RWPE2 (cell line): Measurements from ENCODE around the gene LMOD1.

ENCODE experiments used
- ATAC-seq: fragments of 200-7000 bp; cut with Tn5 transposase; 3 replicates; pipeline ENCODE4 v1.9.1; 2021; ENCODE audit warnings: low read depth
- DNase-seq: peaks from one replicate; pipeline ENCODE4 v3.0.0-alpha.2; 2020; ENCODE audit warnings: low spot score
- H3K27ac ChIP-seq: fragments of 450-650 bp; 2 replicates; pipeline ENCODE4 v1.5.1; 2017; ENCODE audit warnings: mild to moderate bottlenecking; ENCODE audit not compliant: poor library complexity, severe bottlenecking
- H3K27me3 ChIP-seq: fragments of 250-450 bp; sonication (Bioruptor Pico); 2 replicates; pipeline ENCODE4 v1.5.1; 2021; ENCODE audit warnings: mild to moderate bottlenecking, moderate library complexity; ENCODE audit not compliant: insufficient read depth, poor library complexity, severe bottlenecking
- H3K36me3 ChIP-seq: fragments of 250-450 bp; sonication (Bioruptor Pico); 2 replicates; pipeline ENCODE4 v1.5.1; 2020; ENCODE audit warnings: low read depth, mild to moderate bottlenecking, moderate library complexity
- H3K4me1 ChIP-seq: fragments of 250-450 bp; sonication (Bioruptor Pico); 2 replicates; pipeline ENCODE4 v1.5.1; 2021; ENCODE audit warnings: mild to moderate bottlenecking, moderate library complexity; ENCODE audit not compliant: insufficient read depth, poor library complexity, severe bottlenecking
- H3K4me3 ChIP-seq: fragments of 250-450 bp; sonication (Bioruptor Pico); 2 replicates; pipeline ENCODE4 v1.5.1; 2021; ENCODE audit warnings: mild to moderate bottlenecking, moderate library complexity; ENCODE audit not compliant: severe bottlenecking
- H3K9me3 ChIP-seq: fragments of 250-450 bp; sonication (Bioruptor Pico); 2 replicates; pipeline ENCODE4 v1.5.1; 2021; ENCODE audit warnings: mild to moderate bottlenecking, moderate library complexity; ENCODE audit not compliant: severe bottlenecking
- TF ChIP-seq, protein P1 (sequence below): fragments of 450-650 bp; IDR thresholded peaks from one replicate; pipeline ENCODE4 v1.5.1; 2017; ENCODE audit warnings: mild to moderate bottlenecking, moderate library complexity; ENCODE audit not compliant: poor library complexity, severe bottlenecking

The LMOD1 gene

DNA sequence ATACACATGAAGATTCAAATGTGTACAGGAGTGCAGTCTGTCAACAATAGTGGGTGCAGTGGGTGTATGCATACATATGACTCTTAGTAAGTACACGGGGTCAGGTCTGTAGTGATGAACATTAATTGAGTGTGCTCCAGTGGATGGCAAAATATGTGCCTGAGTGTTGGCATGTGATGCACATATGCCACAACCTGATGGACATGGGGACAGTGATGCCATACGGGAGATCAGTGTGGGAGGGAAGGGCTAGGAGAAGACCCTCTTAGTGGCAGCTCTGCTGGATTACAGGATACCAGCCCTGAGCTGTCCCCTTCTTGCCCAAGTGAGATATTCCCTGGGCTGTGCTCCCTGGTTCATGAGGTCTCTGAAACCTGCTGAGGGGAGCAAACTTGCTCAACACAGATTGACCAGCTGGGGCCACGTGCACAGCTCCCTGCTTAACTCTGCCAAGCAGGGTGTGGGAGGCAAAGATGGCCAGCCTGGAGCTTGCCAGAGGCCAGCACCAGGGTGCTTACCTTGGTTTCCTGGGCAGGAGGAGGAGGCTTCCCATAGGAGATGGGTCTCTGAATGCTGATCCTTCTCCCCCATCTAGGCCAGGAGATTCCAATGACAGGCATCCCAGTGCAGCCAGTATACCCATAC is 55.4 kb downstream of the LMOD1 start:
- Histone ChIP-seq H3K4me1 (no peaks in the 10 kb centered on the region), H3K27me3 (no peaks in the 10 kb centered on the region), H3K27ac (no peak overlapping the region), H3K9me3 (no peaks in the 10 kb centered on the region), H3K36me3 (no peaks in the 10 kb centered on the region), H3K4me3 (no peak overlapping the region)
- DNase-seq (no peak), ATAC-seq (no peak)
- TF ChIP-seq, protein P1, sequence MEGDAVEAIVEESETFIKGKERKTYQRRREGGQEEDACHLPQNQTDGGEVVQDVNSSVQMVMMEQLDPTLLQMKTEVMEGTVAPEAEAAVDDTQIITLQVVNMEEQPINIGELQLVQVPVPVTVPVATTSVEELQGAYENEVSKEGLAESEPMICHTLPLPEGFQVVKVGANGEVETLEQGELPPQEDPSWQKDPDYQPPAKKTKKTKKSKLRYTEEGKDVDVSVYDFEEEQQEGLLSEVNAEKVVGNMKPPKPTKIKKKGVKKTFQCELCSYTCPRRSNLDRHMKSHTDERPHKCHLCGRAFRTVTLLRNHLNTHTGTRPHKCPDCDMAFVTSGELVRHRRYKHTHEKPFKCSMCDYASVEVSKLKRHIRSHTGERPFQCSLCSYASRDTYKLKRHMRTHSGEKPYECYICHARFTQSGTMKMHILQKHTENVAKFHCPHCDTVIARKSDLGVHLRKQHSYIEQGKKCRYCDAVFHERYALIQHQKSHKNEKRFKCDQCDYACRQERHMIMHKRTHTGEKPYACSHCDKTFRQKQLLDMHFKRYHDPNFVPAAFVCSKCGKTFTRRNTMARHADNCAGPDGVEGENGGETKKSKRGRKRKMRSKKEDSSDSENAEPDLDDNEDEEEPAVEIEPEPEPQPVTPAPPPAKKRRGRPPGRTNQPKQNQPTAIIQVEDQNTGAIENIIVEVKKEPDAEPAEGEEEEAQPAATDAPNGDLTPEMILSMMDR = no peak

DNA sequence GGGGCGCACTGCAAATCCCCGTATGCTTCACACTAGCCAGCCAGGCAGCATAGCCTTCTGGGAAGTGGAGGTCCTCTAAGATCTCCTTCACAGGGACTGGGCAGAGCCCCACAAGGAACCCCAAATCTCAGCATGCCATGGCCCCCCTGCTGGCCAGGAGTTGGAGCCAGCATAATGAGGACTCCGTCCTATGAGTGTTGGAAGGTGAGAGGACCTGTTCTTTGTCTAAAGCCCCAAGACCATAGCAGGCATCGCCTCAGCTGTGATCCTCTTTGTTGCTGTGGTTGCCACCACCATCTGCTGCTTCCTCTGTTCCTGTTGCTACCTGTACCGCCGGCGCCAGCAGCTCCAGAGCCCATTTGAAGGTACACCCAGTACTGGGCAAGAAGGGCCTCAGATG is 56.1 kb downstream of the LMOD1 start:
- Histone ChIP-seq H3K27ac (no peak overlapping the region), H3K36me3 (no peaks in the 10 kb centered on the region), H3K9me3 (no peaks in the 10 kb centered on the region), H3K27me3 (no peaks in the 10 kb centered on the region), H3K4me3 (no peak overlapping the region), H3K4me1 (peaks cover 5% of the 10 kb centered on the region)
- no peak for ATAC-seq
- no peak for DNase-seq
- TF ChIP-seq, protein P1 = no peak

DNA sequence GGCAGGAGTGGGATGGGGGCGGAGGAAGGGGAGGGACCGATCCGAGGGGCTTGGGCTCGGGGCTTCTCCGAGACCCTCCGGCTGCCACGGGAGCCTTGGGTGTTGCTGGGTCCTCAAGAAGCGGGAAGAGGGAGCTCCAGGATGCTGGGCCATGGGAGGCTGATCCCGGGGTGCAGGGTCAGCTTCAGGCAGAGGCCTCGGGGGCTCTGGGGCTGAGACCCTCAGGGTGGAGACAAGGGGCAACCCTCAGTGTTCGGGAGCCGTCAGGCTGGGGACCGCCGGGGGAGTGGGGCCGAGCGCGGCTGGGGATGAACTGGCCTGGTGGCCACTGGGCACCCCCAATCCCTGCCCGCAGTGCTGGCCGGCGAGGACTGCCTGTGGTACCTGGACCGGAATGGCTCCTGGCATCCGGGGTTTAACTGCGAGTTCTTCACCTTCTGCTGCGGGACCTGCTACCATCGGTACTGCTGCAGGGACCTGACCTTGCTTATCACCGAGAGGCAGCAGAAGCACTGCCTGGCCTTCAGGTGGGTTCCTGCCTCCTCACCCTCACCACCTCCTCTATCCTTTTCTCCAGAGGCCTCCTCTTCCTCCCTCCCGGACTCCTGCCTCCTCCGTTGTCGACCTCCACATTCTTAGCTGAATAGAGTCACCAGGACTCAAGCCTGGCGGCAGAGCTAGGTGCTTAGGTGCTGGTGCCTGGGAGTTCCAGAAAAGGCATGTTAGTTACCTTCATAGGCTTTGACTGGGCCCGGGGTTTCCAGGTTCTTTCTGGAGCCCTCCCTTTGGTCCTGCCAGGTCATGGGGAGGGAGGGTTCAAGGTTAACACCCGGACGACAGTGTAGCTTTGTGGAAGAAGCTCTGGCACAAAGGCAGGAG is 57.0 kb downstream of the LMOD1 start:
- Histone ChIP-seq H3K9me3 (no peaks in the 10 kb centered on the region), H3K36me3 (no peaks in the 10 kb centered on the region), H3K27me3 (no peaks in the 10 kb centered on the region), H3K4me1 (peaks cover 5% of the 10 kb centered on the region), H3K27ac (no peak overlapping the region), H3K4me3 (peak overlapping the region; percentile 31)
- TF ChIP-seq, protein P1 = no peak
- DNase-seq (peak; percentile 52), ATAC-seq (no peak)

DNA sequence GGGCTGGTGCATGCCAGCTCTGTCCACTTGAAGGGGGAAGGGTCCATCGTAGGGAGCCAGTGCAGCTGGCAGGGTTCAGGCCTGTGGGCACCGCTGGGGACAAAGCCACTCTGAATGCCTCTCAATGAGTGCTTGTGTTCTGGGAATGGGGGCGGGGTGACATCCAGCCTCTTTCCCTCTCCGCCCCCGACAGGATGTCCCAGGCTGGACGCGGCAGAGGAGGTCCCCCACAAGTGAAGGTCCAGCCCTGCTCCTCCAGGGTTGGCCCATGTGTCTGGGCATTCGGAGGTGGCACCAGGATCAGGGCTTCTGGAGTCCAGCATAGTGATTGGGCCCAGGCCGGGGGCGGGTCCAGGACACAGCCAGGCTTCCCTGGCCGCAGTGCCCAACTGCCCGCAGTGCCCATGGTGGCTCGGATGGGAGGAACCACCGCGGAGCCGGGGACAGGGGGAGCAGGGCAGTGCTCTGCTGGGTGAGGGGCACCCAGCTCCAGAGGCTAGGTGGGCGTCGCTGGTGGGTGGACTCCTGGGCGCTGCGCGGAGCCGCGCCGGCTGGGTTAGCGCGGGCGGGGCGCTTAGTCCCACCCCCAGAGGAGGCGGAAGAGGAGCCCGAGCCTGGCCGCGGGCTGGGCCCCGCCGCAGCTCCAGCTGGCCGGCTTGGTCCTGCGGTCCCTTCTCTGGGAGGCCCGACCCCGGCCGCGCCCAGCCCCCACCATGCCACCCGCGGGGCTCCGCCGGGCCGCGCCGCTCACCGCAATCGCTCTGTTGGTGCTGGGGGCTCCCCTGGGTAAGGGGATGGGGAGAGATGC is 57.9 kb downstream of the LMOD1 start, which contains the start of gene SHISA4:
Gene SHISA4 (plus strand): TSS at position 617 of the 808 bp plus-strand sequence. CDS start 97 bp downstream, at position 714.
- DNase-seq (peak; percentile 58), ATAC-seq (peak; percentile 59)
- Histone ChIP-seq H3K27ac (no peak within 1 kb of the TSS), H3K36me3 (no peaks in the 10 kb centered on the region), H3K27me3 (no peaks in the 10 kb centered on the region), H3K9me3 (no peaks in the 10 kb centered on the region), H3K4me3 (peak within 1 kb of the TSS; percentile 31), H3K4me1 (peaks cover 13% of the 10 kb centered on the region)
- TF ChIP-seq, protein P1 = no peak
